IMR-90 (cell line): ENCODE results near the gene EIF4G3.
"Not testable (repeated sequence)": the region's sequence is repeated elsewhere in the genome, so short reads cannot be mapped to it uniquely, and the experiment has no call there.

Experiments
- BHLHE40 ChIP-seq: fragments of 150-350 bp; IDR thresholded peaks from 2 replicates; pipeline ENCODE4 v1.6.1; 2016; ENCODE audit warnings: mild to moderate bottlenecking, low read depth, low read length
- CTCF ChIP-seq: conservative IDR thresholded peaks from 2 replicates; pipeline ENCODE4 v1.5.1; 2012; ENCODE audit warnings: mild to moderate bottlenecking, low read depth, low read length, improper control_type of control experiment
- MAZ ChIP-seq: IDR thresholded peaks from 2 replicates; pipeline ENCODE4 v1.6.1; 2012; ENCODE audit warnings: low read depth, mild to moderate bottlenecking, low read length, improper control_type of control experiment, moderate library complexity, borderline replicate concordance
- MXI1 ChIP-seq: IDR thresholded peaks from 2 replicates; pipeline ENCODE4 v1.6.1; 2012; ENCODE audit warnings: low read depth, mild to moderate bottlenecking, low read length, moderate library complexity, borderline replicate concordance
- POLR2A ChIP-seq: IDR thresholded peaks from 2 replicates; pipeline ENCODE4 v1.6.1; 2012; ENCODE audit warnings: mild to moderate bottlenecking, low read depth, low read length
- RAD21 ChIP-seq: IDR thresholded peaks from 2 replicates; pipeline ENCODE4 v1.6.1; 2012; ENCODE audit warnings: low read length, improper control_type of control experiment
- USF2 ChIP-seq: fragments of 150-350 bp; IDR thresholded peaks from 2 replicates; pipeline ENCODE4 v1.6.1; 2017; ENCODE audit warnings: mild to moderate bottlenecking, antibody characterized with exemption, low read length, low read depth

- TF ChIP-seq MXI1, CTCF, POLR2A, MAZ, USF2, BHLHE40, RAD21: not testable (repeated sequence)
These were observed 82.4 kb downstream of the EIF4G3 start for GRCh38 chr1:21094282-21094681.
